OCI-LY1 (cell line): ENCODE measurements around the gene IL1RAPL1.

Experiments
- CTCF ChIP-seq: fragments of 200-600 bp; sonication (generic), shearing (Covaris generic); IDR thresholded peaks from 2 replicates; pipeline ENCODE4 v1.5.1; 2017; ENCODE audit warnings: mild to moderate bottlenecking, antibody characterized with exemption, low read length, moderate library complexity, mixed read lengths
- EZH2 ChIP-seq: fragments of 200-600 bp; sonication (generic), shearing (Covaris generic); IDR thresholded peaks from 2 replicates; pipeline ENCODE4 v1.8.0; 2017; ENCODE audit warnings: borderline replicate concordance, mixed run types, mild to moderate bottlenecking, antibody characterized with exemption, low read length, moderate library complexity, mixed read lengths

DNA sequence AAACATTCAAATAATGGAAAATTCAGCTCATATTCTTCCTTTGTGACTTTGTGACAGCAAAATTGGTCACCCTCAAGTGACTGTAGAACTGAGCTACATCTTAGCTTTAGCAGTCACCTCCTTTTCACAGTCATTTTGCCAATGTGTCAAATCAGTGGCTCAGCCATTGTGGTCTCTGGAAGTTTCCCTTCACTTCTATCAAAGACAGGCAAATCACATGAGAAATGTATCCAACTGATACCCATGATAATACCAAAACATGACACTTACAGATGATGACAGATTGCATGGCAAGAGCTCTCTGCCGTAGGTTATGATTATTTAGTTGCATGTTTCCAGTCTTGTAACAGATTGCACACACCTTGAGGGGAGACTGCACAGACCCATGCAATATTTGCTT lies 1078.3 kb downstream of the IL1RAPL1 start:
- no peak for TF ChIP-seq CTCF
- TF ChIP-seq EZH2 = no peak
